Suppressor macrophage (primary cell): ENCODE measurements around the gene CDC25B.
"Not testable (repeated sequence)": the region's sequence is repeated elsewhere in the genome, so short reads cannot be mapped to it uniquely, and the experiment has no call there.

Source experiments
- DNase-seq, 4 experiments: peaks; one replicate each; pipeline ENCODE4 v3.0.0-alpha.2; 2020 to 2022

Gene CDC25B

GRCh38 chr20:3829891-3830290 is 33.8 kb downstream of the CDC25B start:
- DNase-seq = not testable (repeated sequence)

- DNase-seq = no peak
Observed at GRCh38 chr20:3836132-3836531, 40.0 kb downstream of the CDC25B start.

- DNase-seq = peak in 2 of 4 experiments; percentile 27 to 28
Observed at GRCh38 chr20:3839328-3839727, 43.2 kb downstream of the CDC25B start.

GRCh38 chr20:3840201-3840600 is 44.1 kb downstream of the CDC25B start:
- not testable (repeated sequence) for DNase-seq

GRCh38 chr20:3842348-3842930 is 46.3 kb downstream of the CDC25B start:
- DNase-seq = no peak

- DNase-seq = peak; percentile 29 to 59 (median 49)
Observed at GRCh38 chr20:3843490-3843889, 47.4 kb downstream of the CDC25B start.

- not testable (repeated sequence) for DNase-seq
Observed at GRCh38 chr20:3843990-3844619, 48.0 kb downstream of the CDC25B start.

- no peak for DNase-seq
Observed at GRCh38 chr20:3846378-3846739, 50.2 kb downstream of the CDC25B start.

- peak; percentile 89 to 96 (median 92) for DNase-seq
Observed at GRCh38 chr20:3846740-3847428, 50.8 kb downstream of the CDC25B start, which contains the start of gene MAVS. Gene MAVS, plus strand, starts transcription at chr20:3846834. Its CDS starts 7,791 bp downstream, at chr20:3854625.

GRCh38 chr20:3847429-3847940 is 51.4 kb downstream of the CDC25B start:
- no peak for DNase-seq

GRCh38 chr20:3848565-3848964 is 52.5 kb downstream of the CDC25B start:
- DNase-seq = no peak

- DNase-seq = peak; percentile 38 to 58 (median 48)
Observed at GRCh38 chr20:3854462-3854871, 58.4 kb downstream of the CDC25B start.
